Mesenchymal stem cell (in vitro differentiated cells and primary cell): ENCODE results near the gene MRGPRX2.

Source experiments
- DNase-seq: peaks from one replicate; pipeline ENCODE4 v3.0.0-alpha.2; 2013
- H2AFZ ChIP-seq: one replicate; pipeline ENCODE4 v1.6.1; 2013; ENCODE audit warnings: low read depth, mild to moderate bottlenecking, control low read depth, inconsistent platforms, low read length, moderate library complexity
- H2AK5ac ChIP-seq: 2 replicates; pipeline ENCODE4 v1.6.1; 2013; ENCODE audit warnings: low read length, moderate library complexity, mild to moderate bottlenecking, inconsistent platforms; ENCODE audit not compliant: severe bottlenecking
- H2BK120ac ChIP-seq: one replicate; pipeline ENCODE4 v1.6.1; 2013; ENCODE audit warnings: low read depth, mild to moderate bottlenecking, inconsistent platforms, low read length, moderate library complexity
- H2BK12ac ChIP-seq, 2 experiments: one replicate each; pipeline ENCODE4 v1.6.1; 2013; ENCODE audit warnings: inconsistent platforms in 2 of 2, low read length in 2 of 2, mild to moderate bottlenecking in 2 of 2, moderate library complexity in 2 of 2, control low read depth in 1 of 2
- H2BK15ac ChIP-seq: one replicate; pipeline ENCODE4 v1.6.1; 2013; ENCODE audit warnings: mild to moderate bottlenecking, low read depth, inconsistent platforms; ENCODE audit not compliant: poor library complexity, severe bottlenecking
- H2BK5ac ChIP-seq: 2 replicates; pipeline ENCODE4 v1.6.1; 2013; ENCODE audit warnings: low read depth, mild to moderate bottlenecking, low read length, control low read depth, inconsistent platforms; ENCODE audit not compliant: poor library complexity, severe bottlenecking
- H3K14ac ChIP-seq, 2 experiments: one replicate each; pipeline ENCODE4 v1.6.1; 2013; ENCODE audit warnings: inconsistent platforms in 2 of 2, low read length in 2 of 2, control low read depth in 1 of 2, mild to moderate bottlenecking in 1 of 2, moderate library complexity in 1 of 2
- H3K18ac ChIP-seq, 2 experiments: one replicate each; pipeline ENCODE4 v1.6.1; 2013; ENCODE audit warnings: inconsistent platforms in 2 of 2, low read length in 2 of 2, control low read depth in 1 of 2, low read depth in 1 of 2, mild to moderate bottlenecking in 1 of 2
- H3K23ac ChIP-seq, 2 experiments: one replicate each; pipeline ENCODE4 v1.6.1; 2013; ENCODE audit warnings: inconsistent platforms in 2 of 2, low read length in 2 of 2, mild to moderate bottlenecking in 2 of 2, moderate library complexity in 2 of 2, control low read depth in 1 of 2
- H3K27ac ChIP-seq: 2 replicates; pipeline ENCODE4 v1.5.1; 2013; ENCODE audit warnings: mild to moderate bottlenecking, moderate library complexity, low read length, control low read depth, inconsistent platforms; ENCODE audit not compliant: poor library complexity, severe bottlenecking
- H3K27me3 ChIP-seq, 2 experiments: 2 replicates each; pipeline versions ENCODE4 v1.6.1 to v1.7.0; 2013; ENCODE audit warnings: low read length in 2 of 2, mild to moderate bottlenecking in 2 of 2, moderate library complexity in 2 of 2, control low read depth in 1 of 2, inconsistent platforms in 1 of 2; ENCODE audit not compliant: control insufficient read depth in 1 of 2, insufficient read depth in 1 of 2
- H3K36me3 ChIP-seq, 2 experiments: 2 replicates each; pipeline versions ENCODE4 v1.6.1 to v1.7.0; 2013; ENCODE audit warnings: low read length in 2 of 2, control low read depth in 1 of 2, inconsistent platforms in 1 of 2, low read depth in 1 of 2, mild to moderate bottlenecking in 1 of 2; ENCODE audit not compliant: insufficient read depth in 2 of 2, control insufficient read depth in 1 of 2
- H3K4ac ChIP-seq, 2 experiments: one replicate each; pipeline ENCODE4 v1.6.1; 2013; ENCODE audit warnings: inconsistent platforms in 2 of 2, low read length in 2 of 2, mild to moderate bottlenecking in 2 of 2, moderate library complexity in 2 of 2, control low read depth in 1 of 2, low read depth in 1 of 2
- H3K4me1 ChIP-seq: 2 replicates; pipeline ENCODE4 v1.6.1; 2013; ENCODE audit warnings: low read depth, low read length, control low read depth; ENCODE audit not compliant: control insufficient read depth, insufficient read depth
- H3K4me2 ChIP-seq: 2 replicates; pipeline ENCODE4 v1.6.1; 2013; ENCODE audit warnings: low read length, mild to moderate bottlenecking, inconsistent platforms; ENCODE audit not compliant: poor library complexity, severe bottlenecking
- H3K4me3 ChIP-seq, 2 experiments: 2 replicates each; pipeline versions ENCODE4 v1.5.1 to v1.7.0; 2013; ENCODE audit warnings: low read length in 2 of 2, mild to moderate bottlenecking in 2 of 2, control low read depth in 1 of 2, low read depth in 1 of 2; ENCODE audit not compliant: insufficient read depth in 1 of 2
- H3K79me1 ChIP-seq: replicated peaks from 2 replicates; pipeline ENCODE4 v1.6.1; 2013; ENCODE audit warnings: mild to moderate bottlenecking, control low read depth, low read length, inconsistent platforms; ENCODE audit not compliant: poor library complexity, severe bottlenecking
- H3K9ac ChIP-seq: 2 replicates; pipeline ENCODE4 v1.7.0; 2013; ENCODE audit warnings: mild to moderate bottlenecking, low read length, moderate library complexity
- H3K9me3 ChIP-seq: 2 replicates; pipeline ENCODE4 v1.7.0; 2013; ENCODE audit warnings: mild to moderate bottlenecking, low read length; ENCODE audit not compliant: control insufficient read depth
- H4K8ac ChIP-seq: one replicate; pipeline ENCODE4 v1.6.1; 2013; ENCODE audit warnings: inconsistent platforms, mild to moderate bottlenecking, low read length, moderate library complexity
- H4K91ac ChIP-seq: one replicate; pipeline ENCODE4 v1.6.1; 2013; ENCODE audit warnings: mild to moderate bottlenecking, low read length, inconsistent platforms
- WGBS: methylation state at CpG from one replicate; pipeline ENCODE4 v1.1.7; 2013; ENCODE audit warnings: mixed read lengths; 5-methylcytosine and 5-hydroxymethylcytosine counted together

The MRGPRX2 gene

GRCh38 chr11:19102521-19102900 is 42.0 kb upstream of the MRGPRX2 start:
- WGBS = 40% methylated on average over 1 of the region's 1 CpG
- no peak for DNase-seq
- no peak overlapping the region for H2BK120ac ChIP-seq

GRCh38 chr11:19101796-19102520 is 41.4 kb upstream of the MRGPRX2 start:
- Histone ChIP-seq H2BK5ac (no peak overlapping the region), H3K27ac (no peak overlapping the region), H3K4me3 (no peak overlapping the region), H3K27me3 (peaks cover 38 to 90% of the 10 kb centered on the region in 2 experiments), H3K4me1 (peaks cover 2% of the 10 kb centered on the region), H4K8ac (no peak overlapping the region), H2BK15ac (no peak overlapping the region), H2BK12ac (no peak overlapping the region), H3K9ac (no peak overlapping the region), H3K9me3 (peaks cover 7% of the 10 kb centered on the region), H3K4me2 (no peak overlapping the region), H3K14ac (no peak overlapping the region), H2BK120ac (no peak overlapping the region), H3K36me3 (no peaks in the 10 kb centered on the region), H3K23ac (no peak overlapping the region), H3K79me1 (no peaks in the 10 kb centered on the region), H4K91ac (no peak overlapping the region), H3K18ac (no peak overlapping the region), H3K4ac (no peak overlapping the region), H2AK5ac (no peak overlapping the region), H2AFZ (no peak overlapping the region)
- DNase-seq = peak; percentile 25
- WGBS = 22% methylated on average over 3 of the region's 4 CpGs

More at GRCh38 chr11:19102521-19102900, 42.0 kb upstream of the MRGPRX2 start:
- Histone ChIP-seq H3K4ac (no peak overlapping the region), H3K27ac (no peak overlapping the region), H3K4me2 (no peak overlapping the region), H4K8ac (no peak overlapping the region), H3K4me3 (no peak overlapping the region), H2BK12ac (no peak overlapping the region), H2BK15ac (no peak overlapping the region), H3K14ac (no peak overlapping the region), H3K9ac (no peak overlapping the region), H3K4me1 (peaks cover 2% of the 10 kb centered on the region), H3K27me3 (peaks cover 34 to 88% of the 10 kb centered on the region in 2 experiments), H3K79me1 (no peaks in the 10 kb centered on the region), H4K91ac (no peak overlapping the region), H3K36me3 (no peaks in the 10 kb centered on the region), H2AFZ (no peak overlapping the region), H2AK5ac (no peak overlapping the region), H2BK5ac (no peak overlapping the region), H3K18ac (no peak overlapping the region), H3K23ac (no peak overlapping the region), H3K9me3 (peaks cover 7% of the 10 kb centered on the region)

- H3K4me1 ChIP-seq = peaks cover 2% of the 10 kb centered on the region
- no peak overlapping the region for H3K4me2 ChIP-seq
- no peak overlapping the region for H3K18ac ChIP-seq
- no peak overlapping the region for H3K4ac ChIP-seq
- H3K27ac ChIP-seq = no peak overlapping the region
- no peak overlapping the region for H2AK5ac ChIP-seq
- H3K9me3 ChIP-seq = peaks cover 7% of the 10 kb centered on the region
- no peak overlapping the region for H2BK120ac ChIP-seq
- no peak overlapping the region for H2BK15ac ChIP-seq
- H3K36me3 ChIP-seq = no peaks in the 10 kb centered on the region
- H2AFZ ChIP-seq = no peak overlapping the region
- H3K79me1 ChIP-seq = no peaks in the 10 kb centered on the region
- no peak overlapping the region for H3K4me3 ChIP-seq
- peaks cover 39 to 93% of the 10 kb centered on the region in 2 experiments for H3K27me3 ChIP-seq
- DNase-seq = no peak
- H4K8ac ChIP-seq = no peak overlapping the region
- WGBS = 88% methylated on average over 2 of the region's 4 CpGs
- no peak overlapping the region for H3K23ac ChIP-seq
- H3K14ac ChIP-seq = no peak overlapping the region
- H3K9ac ChIP-seq = no peak overlapping the region
- H4K91ac ChIP-seq = no peak overlapping the region
- H2BK5ac ChIP-seq = no peak overlapping the region
- no peak overlapping the region for H2BK12ac ChIP-seq
Measured at GRCh38 chr11:19100885-19101284, 40.4 kb upstream of the MRGPRX2 start.

GRCh38 chr11:19099093-19099492 is 38.6 kb upstream of the MRGPRX2 start:
- Histone ChIP-seq H2BK12ac (no peak overlapping the region), H3K27ac (no peak overlapping the region), H2BK5ac (no peak overlapping the region), H2AK5ac (no peak overlapping the region), H3K9ac (no peak overlapping the region), H2AFZ (no peak overlapping the region), H3K4me3 (no peak overlapping the region), H4K8ac (no peak overlapping the region), H3K14ac (no peak overlapping the region), H2BK15ac (no peak overlapping the region), H3K27me3 (peaks cover 34 to 79% of the 10 kb centered on the region in 2 experiments), H3K36me3 (no peaks in the 10 kb centered on the region), H3K4me2 (no peak overlapping the region), H3K4ac (no peak overlapping the region), H3K79me1 (no peaks in the 10 kb centered on the region), H3K18ac (no peak overlapping the region), H3K23ac (no peak overlapping the region), H3K4me1 (peaks cover 3% of the 10 kb centered on the region), H3K9me3 (peaks cover 7% of the 10 kb centered on the region), H4K91ac (no peak overlapping the region), H2BK120ac (no peak overlapping the region)
- 76% methylated on average over 2 of the region's 3 CpGs for WGBS
- no peak for DNase-seq
